ENCODE results near the gene CUL3.

The CUL3 gene

DNA sequence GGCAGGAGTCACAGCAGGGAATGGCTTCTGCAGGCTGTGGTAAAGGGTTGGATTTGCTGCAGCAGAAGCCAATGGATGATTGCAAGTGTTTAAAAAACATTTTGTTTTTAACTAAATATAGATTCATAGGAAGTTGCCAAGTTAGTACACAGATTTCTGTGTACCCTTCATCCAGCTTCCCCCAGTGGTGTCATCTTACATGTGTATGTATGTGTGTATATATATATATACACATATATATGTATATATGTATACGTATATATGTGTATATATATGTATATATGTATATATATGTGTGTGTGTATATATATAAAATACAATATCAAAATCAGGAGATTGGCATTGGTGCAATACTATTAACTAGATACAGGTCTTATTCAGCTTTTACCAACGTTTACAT is 164.1 kb downstream of the CUL3 start:
- no peak for DNase-seq (ENCODE audit: low spot score)
